GM12878 (cell line): ENCODE data around the gene DBNDD2. TPM values are rescaled to one million over a fixed set of nuclear protein-coding genes. Genes with fewer than 3 reads are reported as not detected.
A peak's percentile ranks its signal among the peaks of the same experiment; 100 is the strongest.

Experiments used
- BCL11A ChIP-seq: IDR thresholded peaks from 2 replicates; pipeline ENCODE4 v1.6.1; 2011; ENCODE audit warnings: low read depth, low read length
- BHLHE40 ChIP-seq, 2 experiments: fragments of 450-650 bp in 1 of 2; IDR thresholded peaks; 2 replicates each; pipeline ENCODE4 v1.6.1; 2011 to 2017; ENCODE audit warnings: low read depth in 2 of 2, borderline replicate concordance in 1 of 2, improper control_type of control experiment in 1 of 2, low read length in 1 of 2, mild to moderate bottlenecking in 1 of 2
- E4F1 ChIP-seq: fragments of 450-650 bp; IDR thresholded peaks from 2 replicates; pipeline ENCODE4 v1.6.1; 2018; ENCODE audit warnings: borderline replicate concordance, mild to moderate bottlenecking; ENCODE audit not compliant: partially characterized antibody
- HSF1 ChIP-seq: fragments of 150-350 bp; IDR thresholded peaks from 2 replicates; pipeline ENCODE4 v1.6.1; 2014; ENCODE audit warnings: mild to moderate bottlenecking, low read depth, low read length
- IKZF1 ChIP-seq: fragments of 450-650 bp; conservative IDR thresholded peaks from 2 replicates; pipeline ENCODE4 v1.6.1; 2017; ENCODE audit warnings: antibody characterized with exemption, mild to moderate bottlenecking
- KAT2A ChIP-seq: conservative IDR thresholded peaks from 2 replicates; pipeline ENCODE4 v1.6.1; 2011; ENCODE audit warnings: low read depth, low read length; ENCODE audit not compliant: control insufficient read depth
- MEF2A ChIP-seq: IDR thresholded peaks from 2 replicates; pipeline ENCODE4 v1.6.1; 2011; ENCODE audit warnings: low read depth, mild to moderate bottlenecking, low read length, moderate library complexity; ENCODE audit not compliant: insufficient read depth
- NRF1 ChIP-seq: conservative IDR thresholded peaks from 2 replicates; pipeline ENCODE4 v1.6.1; 2011; ENCODE audit warnings: mild to moderate bottlenecking, low read depth, low read length, improper control_type of control experiment
- PAX5 ChIP-seq: IDR thresholded peaks from 2 replicates; pipeline ENCODE4 v1.6.1; 2011; ENCODE audit warnings: low read depth, low read length, borderline replicate concordance
- POLR2AphosphoS2 ChIP-seq: IDR thresholded peaks from 2 replicates; pipeline ENCODE4 v1.6.1; 2011; ENCODE audit warnings: low read depth, mild to moderate bottlenecking, low read length, improper control_type of control experiment, moderate library complexity
- POU2F2 ChIP-seq: IDR thresholded peaks from 3 replicates; pipeline ENCODE4 v1.6.1; 2011; ENCODE audit warnings: low read depth, mild to moderate bottlenecking, low read length, borderline replicate concordance
- TBL1XR1 ChIP-seq: IDR thresholded peaks from 2 replicates; pipeline ENCODE4 v1.6.1; 2012; ENCODE audit warnings: low read depth, low read length, improper control_type of control experiment
- YY1 ChIP-seq: IDR thresholded peaks from 2 replicates; pipeline ENCODE4 v1.6.1; 2011; ENCODE audit warnings: low read depth, mild to moderate bottlenecking, low read length
- ZBTB4 ChIP-seq: fragments of 450-650 bp; formaldehyde crosslinking; IDR thresholded peaks from 2 replicates; pipeline ENCODE4 v1.4.0; 2022; ENCODE audit warnings: mild to moderate bottlenecking, moderate library complexity
- ZNF24 ChIP-seq: fragments of 450-650 bp; IDR thresholded peaks from 2 replicates; pipeline ENCODE4 v1.6.1; 2017; ENCODE audit warnings: antibody characterized with exemption, mild to moderate bottlenecking
- ZNF274 ChIP-seq: IDR thresholded peaks from one replicate; pipeline ENCODE4 v1.8.0; 2011; ENCODE audit not compliant: insufficient read length, insufficient read depth
- ZNF687 ChIP-seq: fragments of 450-650 bp; IDR thresholded peaks from 2 replicates; pipeline ENCODE4 v1.6.1; 2017; ENCODE audit warnings: mild to moderate bottlenecking, moderate library complexity
- ZSCAN29 ChIP-seq: fragments of 450-650 bp; IDR thresholded peaks from 2 replicates; pipeline ENCODE4 v1.6.1; 2017; ENCODE audit warnings: mild to moderate bottlenecking, moderate library complexity
- polyA plus RNA-seq, 11 experiments: library from polyadenylated mRNA; depleted of rRNA in 4 of 11; unstranded in 6 of 11; stranded (reverse) in 5 of 11; fragments of >200 nt; fragmentation: Nextera tagmentation in 4 of 11; fragmentation: Illumina TruSeq in 1 of 11; extraction: Ambion mirVana in 4 of 11; extraction: Trizol in 1 of 11; gene quantifications; 1 replicate in 1 of 11; 2 replicates in 10 of 11; pipeline versions ENCODE4 v1.2.1 to v1.2.3, GENCODE V29; 2011 to 2016; ENCODE audit warnings: inconsistent platforms in 2 of 11, missing spikeins in 2 of 11, low read depth in 1 of 11
- total RNA-seq, 4 experiments: library from RNA; depleted of rRNA in 3 of 4; stranded (reverse); fragments of >200 nt in 3 of 4; fragmentation: Illumina TruSeq in 1 of 4; extraction: Trizol in 1 of 4; gene quantifications; 2 replicates each; pipeline versions ENCODE4 v1.2.1 to v1.2.3, GENCODE V29; 2013 to 2021

Gene DBNDD2
- total and polyA plus RNA-seq, 10 of the 15 experiments (the other 5 are each of a cell fraction or from before 2014, with no cell fraction given): 0.17 to 5.7 (median 0.49) TPM; not detected in 1

DNA sequence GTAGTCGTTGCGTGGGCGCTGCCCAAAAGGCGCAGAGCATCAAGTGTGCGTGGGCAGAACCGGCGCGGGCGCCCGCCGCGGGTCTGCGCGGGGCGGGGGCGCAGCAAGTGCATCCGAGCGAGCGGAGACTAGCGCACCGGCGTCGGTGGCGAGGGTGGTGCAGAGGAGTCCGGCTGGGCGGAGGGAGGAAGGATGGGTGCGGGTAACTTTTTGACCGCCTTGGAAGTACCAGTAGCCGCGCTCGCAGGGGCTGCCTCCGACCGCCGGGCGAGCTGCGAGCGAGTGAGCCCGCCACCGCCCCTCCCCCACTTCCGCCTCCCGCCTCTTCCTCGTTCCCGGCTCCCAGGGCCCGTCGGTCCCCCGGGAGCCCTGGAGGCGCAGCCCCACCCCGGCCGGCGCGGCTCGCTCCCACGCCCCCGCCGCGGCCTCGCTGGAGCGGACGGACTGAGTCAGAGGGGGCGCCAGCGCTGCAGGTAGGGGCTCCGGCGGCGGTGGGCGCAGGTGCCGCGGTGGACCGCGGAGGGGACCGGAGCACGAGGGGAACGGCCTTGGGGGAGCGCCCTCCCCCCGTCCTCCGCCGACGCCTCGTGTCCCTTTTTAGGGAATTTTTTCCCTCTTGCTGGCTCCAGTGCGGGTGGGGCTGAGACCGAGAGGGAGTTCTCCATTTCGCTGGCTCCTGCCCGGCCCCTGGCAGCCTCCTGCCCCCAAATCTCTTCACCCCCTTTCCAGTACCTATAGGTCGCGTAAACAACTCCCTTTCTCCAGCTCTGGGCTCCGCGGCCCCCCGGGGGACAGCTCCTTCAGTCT is 1.6 kb upstream of the DBNDD2 start (continued):
- no peak for TF ChIP-seq E4F1
- TF ChIP-seq ZBTB4 (CRISPR knock-in tag): no peak
- TF ChIP-seq ZSCAN29: no peak
- no peak for TF ChIP-seq POLR2AphosphoS2
- no peak for TF ChIP-seq BCL11A
- peak; percentile 91 for TF ChIP-seq IKZF1
- no peak for TF ChIP-seq ZNF687
- no peak; the same call in 1 of the 2 replicates for TF ChIP-seq PAX5
- no peak for TF ChIP-seq YY1
- no peak for TF ChIP-seq TBL1XR1
- TF ChIP-seq NRF1: no peak
- peak in 1 of 2 experiments; percentile 57; a peak in 2 of 4 replicates for TF ChIP-seq BHLHE40 (IDR thresholded peaks at IDR 0.05; ENCODE audit: borderline replicate concordance in 1 of 2, low read depth in 2 of 2, low read length in 1 of 2)
- no peak for TF ChIP-seq ZNF274
- no peak for TF ChIP-seq POU2F2
- no peak for TF ChIP-seq HSF1
- TF ChIP-seq MEF2A: no peak
- no peak for TF ChIP-seq ZNF24
- no peak for TF ChIP-seq KAT2A
